Ovary (tissue), 9 donors: Measurements from ENCODE around the gene PET117. TPM values are rescaled to one million over a fixed set of nuclear protein-coding genes. Genes with fewer than 3 reads are reported as not detected.
"Not testable (repeated sequence)": the region's sequence is repeated elsewhere in the genome, so short reads cannot be mapped to it uniquely, and the experiment has no call there.

ENCODE experiments used
- DNase-seq, 5 donors: peaks; one replicate each; pipeline ENCODE4 v3.0.0-alpha.2; 2019 to 2020
- H3K27ac ChIP-seq, 2 donors: fragments of 200-600 bp; one replicate each; pipeline versions ENCODE4 v1.5.1 to v1.8.0; 2019 to 2022
- H3K27me3 ChIP-seq: fragments of 200-600 bp; one replicate; pipeline ENCODE4 v1.8.0; 2022
- H3K36me3 ChIP-seq: fragments of 200-600 bp; sonication (generic); one replicate; pipeline ENCODE4 v1.5.1; 2019
- H3K4me1 ChIP-seq: one replicate; pipeline ENCODE4 v1.8.1; 2013; ENCODE audit warnings: mild to moderate bottlenecking, moderate library complexity; ENCODE audit not compliant: insufficient read depth
- H3K4me3 ChIP-seq: fragments of 200-600 bp; sonication (generic); one replicate; pipeline ENCODE4 v1.5.1; 2017
- H3K9me3 ChIP-seq, 2 donors: fragments of 200-600 bp in 1 of 2; sonication (generic) in 1 of 2; one replicate each; pipeline versions ENCODE4 v1.5.1 to v1.8.1; 2013 to 2019; ENCODE audit warnings: mild to moderate bottlenecking in 1 of 2, moderate library complexity in 1 of 2
- CTCF ChIP-seq, 3 donors: fragments of 450-650 bp in 2 of 3; fragments of 200-600 bp in 1 of 3; IDR thresholded peaks; one replicate each; pipeline versions ENCODE4 v1.5.1 to v1.8.0; 2016 to 2022; ENCODE audit warnings: antibody characterized with exemption in 3 of 3, mild to moderate bottlenecking in 1 of 3
- EP300 ChIP-seq: sonication (generic); formaldehyde crosslinking; IDR thresholded peaks from one replicate; pipeline ENCODE4 v1.6.1; 2017; ENCODE audit warnings: antibody characterized with exemption
- POLR2A ChIP-seq: fragments of 450-650 bp; IDR thresholded peaks from one replicate; pipeline ENCODE4 v1.6.1; 2017; ENCODE audit warnings: antibody characterized with exemption, mild to moderate bottlenecking, moderate library complexity
- WGBS, 3 donors: extraction: QIAGEN DNeasy Blood & Tissue Kit in 1 of 3; methylation state at CpG; one replicate each; pipeline versions ENCODE4 v1.1.5 to v1.1.7; 2013 to 2017; 5-methylcytosine and 5-hydroxymethylcytosine counted together
- intact Hi-C, 4 donors: fragments of 100-400 bp; cut with DNase I; formaldehyde crosslinking; loops; one replicate each; pipeline versions ENCODE4 v1.11.0 to v1.15.1; 2022 to 2023
- polyA plus RNA-seq, 2 donors: library from polyadenylated mRNA; stranded (reverse); fragments of 200-250 nt in 1 of 2; fragments of 350-450 nt in 1 of 2; fragmentation: Illumina TruSeq in 1 of 2; extraction: RNeasy Lipid Tissue Mini Kit (QIAGEN cat#74804) in 1 of 2; gene quantifications; one replicate each; pipeline ENCODE4 v1.2.3, GENCODE V29; 2013 to 2014
- total RNA-seq, 7 donors: library from RNA; depleted of rRNA in 2 of 7; stranded (reverse); fragments of >200 nt in 2 of 7; fragmentation: NEBNext Ultra II Directional in 3 of 7; extraction: Animal tissue kit (Norgen Biotek cat#: 25700) in 3 of 7; gene quantifications; one replicate each; pipeline versions ENCODE4 v1.1.0 to v1.2.4, GENCODE V29; 2016 to 2023
- donor health status: DM: no; HTN: no; CAD: no; lungs with moderate emphysema.
- donor health status: DM: no; HTN: no; CAD: no.
- donor health status: Bipolar disorder and iron deficiency.
- donor health status: DM: yes; HTN: yes; CAD: no.
- donor health status: DM: no; HTN: no; CAD: no.
- donor health status: DM: yes; HTN: yes; CAD: no.

Gene PET117
- total and polyA plus RNA-seq, 9 donors = 8.6 to 17.7 (median 14.5) TPM

DNA sequence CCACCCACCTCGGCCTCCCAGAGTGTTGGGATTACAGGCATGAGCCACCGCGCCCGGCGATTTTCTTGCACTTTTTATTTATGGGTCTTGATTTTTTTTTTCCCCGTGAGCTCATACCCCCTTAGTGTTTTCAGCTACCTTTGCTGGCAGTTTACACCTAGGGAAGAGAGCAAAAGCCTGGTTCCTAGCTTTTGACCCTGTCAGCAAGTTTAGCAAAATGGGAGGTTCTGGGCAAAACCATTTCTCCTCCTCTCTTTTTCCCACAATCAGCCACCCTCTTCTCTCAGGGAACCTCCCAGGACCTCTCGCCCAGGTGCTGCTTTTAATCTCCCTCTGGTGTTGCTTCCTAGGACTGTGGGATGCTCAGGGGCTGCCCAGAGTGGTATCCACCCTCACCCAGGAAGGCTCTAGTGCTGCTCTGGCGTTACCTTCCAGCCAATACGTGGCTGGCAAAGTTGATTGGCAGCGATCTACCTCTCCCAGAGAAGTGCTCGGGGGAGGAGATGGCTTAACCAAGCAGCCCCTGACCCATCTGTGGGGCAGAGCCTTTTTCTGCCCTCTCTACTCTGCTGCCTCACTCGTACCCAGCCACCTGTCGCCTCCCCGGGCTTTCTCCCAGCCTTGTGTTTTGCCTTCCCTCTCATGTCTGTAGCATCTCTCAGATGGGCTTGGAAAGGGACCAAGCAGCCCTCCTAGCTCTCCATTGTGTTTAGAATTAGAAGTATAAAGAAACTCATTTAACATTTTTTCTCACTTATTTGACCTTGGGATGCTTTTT is 37.4 kb downstream of the PET117 start:
- intact Hi-C loops = no loop called here
- Histone ChIP-seq H3K9me3 (no peaks in the 10 kb centered on the region), H3K36me3 (no peaks in the 10 kb centered on the region), H3K27ac (no peak overlapping the region), H3K4me1 (no peaks in the 10 kb centered on the region), H3K27me3 (no peaks in the 10 kb centered on the region), H3K4me3 (no peak overlapping the region)
- WGBS, 3 donors = 93 to 98% (median 96%) methylated on average over 14 of the region's 14 CpGs
- TF ChIP-seq EP300 (no peak), CTCF (IDR thresholded peaks at IDR 0.05) (no peak), POLR2A (no peak)
- no peak for DNase-seq

DNA sequence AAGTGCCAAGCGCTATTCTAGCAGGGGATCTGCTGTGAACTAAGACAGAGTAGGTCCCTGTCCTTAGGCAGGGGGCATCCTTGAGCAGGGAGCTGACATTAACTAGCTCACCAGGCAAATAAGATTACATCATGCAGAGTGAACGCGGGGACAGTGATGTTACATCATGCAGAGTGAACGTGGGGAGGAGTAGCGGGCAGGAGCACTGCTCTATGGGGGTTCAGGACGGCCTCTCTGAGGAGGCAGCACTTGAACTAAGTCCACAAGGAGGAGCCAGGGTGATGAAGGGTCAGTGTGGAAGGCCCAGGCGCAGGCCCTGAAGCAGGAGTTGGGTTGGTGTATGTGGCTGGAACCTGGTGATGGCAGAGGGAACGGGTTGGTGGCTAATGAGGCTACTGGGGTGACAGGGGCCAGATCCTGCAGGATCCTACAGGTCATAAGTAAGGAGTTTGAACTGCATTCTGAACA is 38.7 kb downstream of the PET117 start:
- no peak for DNase-seq
- 92 to 95% (median 95%) methylated on average over 8 of the region's 8 CpGs for whole genome bisulfite sequencing, 3 donors
- no peak overlapping the region for H3K27ac ChIP-seq
- H3K4me1 ChIP-seq = no peaks in the 10 kb centered on the region
- H3K27me3 ChIP-seq = no peaks in the 10 kb centered on the region
- H3K4me3 ChIP-seq = no peak overlapping the region
- H3K36me3 ChIP-seq = no peaks in the 10 kb centered on the region
- TF ChIP-seq CTCF (IDR thresholded peaks at IDR 0.05) (no peak), POLR2A (no peak), EP300 (no peak)
- no peaks in the 10 kb centered on the region for H3K9me3 ChIP-seq
- intact Hi-C loops = no loop called here

- H3K9me3 ChIP-seq, DNase-seq, H3K27ac ChIP-seq, H3K4me1 ChIP-seq, H3K27me3 ChIP-seq, H3K4me3 ChIP-seq, intact Hi-C loops, H3K36me3 ChIP-seq: not testable (repeated sequence)
Observed at GRCh38 chr20:18180366-18180765, 42.7 kb downstream of the PET117 start.

- no peaks in the 10 kb centered on the region for H3K9me3 ChIP-seq
- H3K4me1 ChIP-seq = no peaks in the 10 kb centered on the region
- no peak overlapping the region for H3K27ac ChIP-seq
- 38 to 94% (median 49%) methylated on average over 1 of the region's 1 CpG for WGBS, 3 donors
- no peaks in the 10 kb centered on the region for H3K27me3 ChIP-seq
- DNase-seq = no peak
- intact Hi-C loops = no loop called here
- no peak overlapping the region for H3K4me3 ChIP-seq
- H3K36me3 ChIP-seq = no peaks in the 10 kb centered on the region
- TF ChIP-seq CTCF (IDR thresholded peaks at IDR 0.05) = no peak
- TF ChIP-seq POLR2A = no peak
- no peak for TF ChIP-seq EP300
Observed at GRCh38 chr20:18180815-18181214, 43.2 kb downstream of the PET117 start.

GRCh38 chr20:18187020-18187419 is 49.4 kb downstream of the PET117 start:
- Histone ChIP-seq H3K4me3 (no peak overlapping the region), H3K9me3 (no peaks in the 10 kb centered on the region), H3K27ac (no peak overlapping the region), H3K36me3 (no peaks in the 10 kb centered on the region), H3K27me3 (no peaks in the 10 kb centered on the region), H3K4me1 (no peaks in the 10 kb centered on the region)
- DNase-seq = no peak
- WGBS, 3 donors = 48 to 72% (median 56%) methylated on average over 5 of the region's 5 CpGs
- no peak for TF ChIP-seq POLR2A
- no peak for TF ChIP-seq EP300
- TF ChIP-seq CTCF (IDR thresholded peaks at IDR 0.05) = no peak
- intact Hi-C loops = no loop called here
